Stimulated activated CD4-positive, alpha-beta T cell treated with anti-CD3 and anti-CD28 coated beads, Interleukin-12 subunit alpha, Interleukin-12 subunit beta, amount 100 ng/mL, for 48 hours (primary cell): Measurements from ENCODE around the gene ITPR3.

ENCODE experiments used
- DNase-seq, 3 donors: peaks; one replicate each; pipeline ENCODE4 v3.0.0-alpha.2; 2020; ENCODE audit warnings: low read depth in 2 of 3, low spot score in 1 of 3

ITPR3 gene

GRCh38 chr6:33712914-33713313 lies 91.8 kb downstream of the ITPR3 start:
- DNase-seq = no peak

GRCh38 chr6:33713786-33714185 lies 92.7 kb downstream of the ITPR3 start:
- no peak for DNase-seq

- no peak for DNase-seq
Measured at GRCh38 chr6:33714385-33715040, 93.4 kb downstream of the ITPR3 start.

- no peak for DNase-seq
Measured at GRCh38 chr6:33716379-33716778, 95.3 kb downstream of the ITPR3 start.

- no peak for DNase-seq
Measured at GRCh38 chr6:33716890-33717632, 95.9 kb downstream of the ITPR3 start.

GRCh38 chr6:33717934-33718455 lies 96.9 kb downstream of the ITPR3 start:
- DNase-seq = no peak

- no peak for DNase-seq
Measured at GRCh38 chr6:33718713-33719112, 97.6 kb downstream of the ITPR3 start.

GRCh38 chr6:33719326-33719987 lies 98.3 kb downstream of the ITPR3 start:
- DNase-seq = no peak

GRCh38 chr6:33720998-33721397 lies 99.9 kb downstream of the ITPR3 start:
- DNase-seq = no peak

- DNase-seq = no peak
Measured at GRCh38 chr6:33721508-33721907, 100.4 kb downstream of the ITPR3 start.

- DNase-seq = no peak
Measured at GRCh38 chr6:33722103-33722623, 101.0 kb downstream of the ITPR3 start.

- DNase-seq = no peak
Measured at GRCh38 chr6:33723371-33724085, 102.4 kb downstream of the ITPR3 start.

GRCh38 chr6:33724102-33725023 lies 103.2 kb downstream of the ITPR3 start:
- DNase-seq = no peak

- no peak for DNase-seq
Measured at GRCh38 chr6:33725222-33725621, 104.1 kb downstream of the ITPR3 start.

- no peak for DNase-seq
Measured at GRCh38 chr6:33725891-33726673, 105.0 kb downstream of the ITPR3 start.

GRCh38 chr6:33726696-33727095 lies 105.6 kb downstream of the ITPR3 start:
- DNase-seq = no peak

- no peak for DNase-seq
Measured at GRCh38 chr6:33727126-33727525, 106.0 kb downstream of the ITPR3 start.

GRCh38 chr6:33727932-33728331 lies 106.8 kb downstream of the ITPR3 start:
- DNase-seq = no peak

GRCh38 chr6:33728438-33728837 lies 107.3 kb downstream of the ITPR3 start:
- DNase-seq = no peak
